ENCODE results near the gene OSBPL5.

- TF ChIP-seq YY1 (IDR thresholded peaks at IDR 0.05; ENCODE audit: insufficient read depth, insufficient read length) (no peak), SUZ12 (IDR thresholded peaks at IDR 0.05; ENCODE audit: extremely low read depth, insufficient read depth, insufficient read length) (no peak)
Observed at GRCh38 chr11:3051196-3052108, 113.7 kb downstream of the OSBPL5 start.
